ENCODE data around the gene ATXN1. TPM values are rescaled to one million over a fixed set of nuclear protein-coding genes. Genes with fewer than 3 reads are reported as not detected.

ATXN1 gene
- total RNA-seq, 1 donor = 48.5 TPM

DNA sequence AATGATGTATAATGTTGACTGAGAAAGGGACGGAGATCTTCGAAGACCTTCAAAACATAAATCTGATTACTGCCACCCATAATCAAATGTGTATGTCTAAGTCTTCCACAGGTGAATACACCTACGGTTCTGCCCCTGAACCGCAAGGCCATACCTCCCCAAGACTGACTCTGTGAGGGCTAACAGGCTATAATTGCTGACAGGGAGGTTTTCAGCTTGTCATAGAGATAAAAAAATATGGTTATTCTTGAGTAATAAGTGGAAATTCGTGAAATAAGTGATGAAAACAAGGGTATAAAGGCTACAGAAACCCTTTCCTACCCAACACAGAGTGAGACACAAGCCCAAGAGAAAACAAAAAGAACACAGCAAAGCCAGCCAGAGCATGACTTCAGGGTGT, 188.9 kb downstream of the ATXN1 start:
- no peak overlapping the region for H2AFZ ChIP-seq (ENCODE audit: low read length)

DNA sequence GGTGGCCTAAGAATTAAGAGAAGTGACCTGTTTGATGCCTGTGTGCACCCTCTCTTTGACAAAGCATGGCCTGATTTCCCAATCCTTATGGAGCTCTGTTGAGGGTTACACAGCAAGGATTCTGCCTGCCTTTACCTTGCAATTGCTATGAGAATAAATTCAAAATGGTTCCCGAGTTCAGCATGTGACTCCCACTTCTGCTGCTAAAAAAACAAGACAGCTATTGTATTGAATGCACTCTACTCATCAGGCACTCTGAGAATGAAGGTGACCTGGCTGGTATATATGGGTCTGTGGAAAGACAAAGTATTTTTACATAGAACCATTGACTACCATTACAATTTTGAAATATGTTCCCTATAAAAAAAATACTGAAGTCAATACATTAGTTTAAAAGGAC, 190.3 kb downstream of the ATXN1 start:
- Histone ChIP-seq H4K20me1 (ENCODE audit: insufficient read depth, low read length) (no peaks in the 10 kb centered on the region), H3K27me3 (ENCODE audit: insufficient read depth, low read length) (no peaks in the 10 kb centered on the region), H3K79me2 (ENCODE audit: insufficient read depth, low read length) (no peaks in the 10 kb centered on the region), H2AFZ (ENCODE audit: low read length) (no peak overlapping the region), H3K4me2 (ENCODE audit: insufficient read depth, low read length) (no peak overlapping the region), H3K4me1 (ENCODE audit: insufficient read depth, low read length) (no peaks in the 10 kb centered on the region), H3K36me3 (ENCODE audit: insufficient read depth, low read length) (no peaks in the 10 kb centered on the region), H3K4me3 (ENCODE audit: insufficient read depth, low read length) (no peak overlapping the region), H3K27ac (ENCODE audit: low read depth, low read length) (no peak overlapping the region), H3K9me3 (ENCODE audit: low read depth, low read length) (no peaks in the 10 kb centered on the region)
- TF ChIP-seq, protein P1, sequence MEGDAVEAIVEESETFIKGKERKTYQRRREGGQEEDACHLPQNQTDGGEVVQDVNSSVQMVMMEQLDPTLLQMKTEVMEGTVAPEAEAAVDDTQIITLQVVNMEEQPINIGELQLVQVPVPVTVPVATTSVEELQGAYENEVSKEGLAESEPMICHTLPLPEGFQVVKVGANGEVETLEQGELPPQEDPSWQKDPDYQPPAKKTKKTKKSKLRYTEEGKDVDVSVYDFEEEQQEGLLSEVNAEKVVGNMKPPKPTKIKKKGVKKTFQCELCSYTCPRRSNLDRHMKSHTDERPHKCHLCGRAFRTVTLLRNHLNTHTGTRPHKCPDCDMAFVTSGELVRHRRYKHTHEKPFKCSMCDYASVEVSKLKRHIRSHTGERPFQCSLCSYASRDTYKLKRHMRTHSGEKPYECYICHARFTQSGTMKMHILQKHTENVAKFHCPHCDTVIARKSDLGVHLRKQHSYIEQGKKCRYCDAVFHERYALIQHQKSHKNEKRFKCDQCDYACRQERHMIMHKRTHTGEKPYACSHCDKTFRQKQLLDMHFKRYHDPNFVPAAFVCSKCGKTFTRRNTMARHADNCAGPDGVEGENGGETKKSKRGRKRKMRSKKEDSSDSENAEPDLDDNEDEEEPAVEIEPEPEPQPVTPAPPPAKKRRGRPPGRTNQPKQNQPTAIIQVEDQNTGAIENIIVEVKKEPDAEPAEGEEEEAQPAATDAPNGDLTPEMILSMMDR (IDR thresholded peaks at IDR 0.05; ENCODE audit: extremely low read depth, low read depth, low read length) = no peak
- no peak for DNase-seq (ENCODE audit: insufficient read length, low spot score, missing footprints)

More for the DNA sequence above, 188.9 kb downstream of the ATXN1 start:
- no peak for DNase-seq (ENCODE audit: insufficient read length, low spot score, missing footprints)
- Histone ChIP-seq H3K4me2 (ENCODE audit: insufficient read depth, low read length) (no peak overlapping the region), H3K27ac (ENCODE audit: low read depth, low read length) (no peak overlapping the region), H3K36me3 (ENCODE audit: insufficient read depth, low read length) (no peaks in the 10 kb centered on the region), H3K9me3 (ENCODE audit: low read depth, low read length) (no peaks in the 10 kb centered on the region), H3K27me3 (ENCODE audit: insufficient read depth, low read length) (no peaks in the 10 kb centered on the region), H3K4me3 (ENCODE audit: insufficient read depth, low read length) (no peak overlapping the region), H3K4me1 (ENCODE audit: insufficient read depth, low read length) (no peaks in the 10 kb centered on the region), H4K20me1 (ENCODE audit: insufficient read depth, low read length) (no peaks in the 10 kb centered on the region), H3K79me2 (ENCODE audit: insufficient read depth, low read length) (no peaks in the 10 kb centered on the region)
- TF ChIP-seq, protein P1 (IDR thresholded peaks at IDR 0.05; ENCODE audit: extremely low read depth, low read depth, low read length) = no peak

DNA sequence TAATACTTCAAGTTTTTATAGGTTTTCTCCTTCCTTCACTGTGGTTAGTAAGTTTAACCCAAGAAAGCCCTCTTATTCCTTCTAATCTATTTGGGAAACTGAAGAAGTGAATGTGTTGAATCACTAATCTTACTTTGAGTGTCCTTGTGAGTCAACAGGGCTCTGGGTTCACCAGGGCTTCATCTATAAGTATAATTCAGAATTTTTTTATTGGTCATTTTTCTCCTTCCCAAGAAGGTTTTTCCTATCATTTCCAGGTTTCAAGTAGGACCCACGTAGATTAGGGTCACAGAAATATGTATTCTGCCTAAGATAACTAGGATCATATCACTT, 191.1 kb downstream of the ATXN1 start:
- Histone ChIP-seq H4K20me1 (ENCODE audit: insufficient read depth, low read length) (no peaks in the 10 kb centered on the region), H3K4me1 (ENCODE audit: insufficient read depth, low read length) (no peaks in the 10 kb centered on the region), H3K36me3 (ENCODE audit: insufficient read depth, low read length) (no peaks in the 10 kb centered on the region), H3K9me3 (ENCODE audit: low read depth, low read length) (no peaks in the 10 kb centered on the region), H3K4me3 (ENCODE audit: insufficient read depth, low read length) (no peak overlapping the region), H3K27me3 (ENCODE audit: insufficient read depth, low read length) (no peaks in the 10 kb centered on the region), H3K27ac (ENCODE audit: low read depth, low read length) (no peak overlapping the region), H3K79me2 (ENCODE audit: insufficient read depth, low read length) (no peaks in the 10 kb centered on the region), H3K4me2 (ENCODE audit: insufficient read depth, low read length) (no peak overlapping the region), H2AFZ (ENCODE audit: low read length) (no peak overlapping the region)
- TF ChIP-seq, protein P1 (IDR thresholded peaks at IDR 0.05; ENCODE audit: extremely low read depth, low read depth, low read length) = no peak
- DNase-seq (ENCODE audit: insufficient read length, low spot score, missing footprints) = no peak

DNA sequence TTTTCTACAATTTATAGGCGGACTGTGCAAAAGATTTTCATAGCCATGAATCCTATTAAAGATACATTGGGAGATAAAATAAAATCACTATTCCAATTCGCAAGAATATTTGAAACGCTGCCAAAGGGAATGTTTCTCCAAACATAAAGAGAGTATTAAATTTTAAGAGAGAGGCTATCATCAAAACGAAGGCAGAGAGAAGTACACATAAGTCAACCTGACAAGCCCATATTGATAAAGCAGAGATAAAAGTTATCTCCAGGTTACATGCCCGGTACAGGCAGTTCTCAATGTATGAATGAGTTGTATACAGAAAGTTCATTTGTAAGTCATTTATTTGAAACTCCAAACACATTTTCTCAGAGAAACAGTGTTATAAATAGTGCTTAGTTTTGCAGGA, 193.1 kb downstream of the ATXN1 start:
- no peak overlapping the region for H3K4me2 ChIP-seq (ENCODE audit: insufficient read depth, low read length)
- no peak overlapping the region for H3K4me3 ChIP-seq (ENCODE audit: insufficient read depth, low read length)
- DNase-seq (ENCODE audit: insufficient read length, low spot score, missing footprints) = no peak
- no peaks in the 10 kb centered on the region for H3K36me3 ChIP-seq (ENCODE audit: insufficient read depth, low read length)
- H3K27me3 ChIP-seq (ENCODE audit: insufficient read depth, low read length) = no peaks in the 10 kb centered on the region
- H3K4me1 ChIP-seq (ENCODE audit: insufficient read depth, low read length) = peaks cover 12% of the 10 kb centered on the region
- H2AFZ ChIP-seq (ENCODE audit: low read length) = no peak overlapping the region
- no peaks in the 10 kb centered on the region for H3K79me2 ChIP-seq (ENCODE audit: insufficient read depth, low read length)
- H4K20me1 ChIP-seq (ENCODE audit: insufficient read depth, low read length) = no peaks in the 10 kb centered on the region
- H3K9me3 ChIP-seq (ENCODE audit: low read depth, low read length) = no peaks in the 10 kb centered on the region
- H3K27ac ChIP-seq (ENCODE audit: low read depth, low read length) = no peak overlapping the region
- TF ChIP-seq, protein P1 (IDR thresholded peaks at IDR 0.05; ENCODE audit: extremely low read depth, low read depth, low read length) = no peak
